Smooth muscle cell of the brain vasculature (primary cell): ENCODE data around the gene SRY.
"Not testable (repeated sequence)": the region's sequence is repeated elsewhere in the genome, so short reads cannot be mapped to it uniquely, and the experiment has no call there.

ENCODE experiments used
- DNase-seq: peaks from one replicate; pipeline ENCODE4 v3.0.0-alpha.2; 2012; ENCODE audit warnings: low read depth, low spot score

Gene SRY

DNA sequence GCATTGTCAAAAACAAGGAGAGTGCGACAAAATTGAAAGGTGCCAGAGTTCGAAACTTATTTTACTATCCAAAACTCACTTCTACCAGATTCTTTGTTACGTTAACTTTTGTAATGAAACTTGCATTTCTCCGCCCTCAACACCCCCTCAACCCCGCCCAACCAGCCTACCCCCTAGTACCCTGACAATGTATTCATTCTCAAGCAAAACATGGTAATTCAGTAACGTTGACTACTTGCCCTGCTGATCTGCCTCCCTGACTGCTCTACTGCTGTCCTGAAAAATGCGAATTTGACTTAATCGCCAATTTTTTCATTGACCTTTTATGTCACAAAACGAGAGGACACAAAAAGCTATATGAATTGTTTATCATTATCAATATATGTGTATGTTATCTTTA is at the start of gene SRY:
Gene SRY (minus strand): TSS at position 83 of the 400 bp plus-strand sequence. CDS start 79 bp downstream, at position 4.
- DNase-seq, result no peak

DNA sequence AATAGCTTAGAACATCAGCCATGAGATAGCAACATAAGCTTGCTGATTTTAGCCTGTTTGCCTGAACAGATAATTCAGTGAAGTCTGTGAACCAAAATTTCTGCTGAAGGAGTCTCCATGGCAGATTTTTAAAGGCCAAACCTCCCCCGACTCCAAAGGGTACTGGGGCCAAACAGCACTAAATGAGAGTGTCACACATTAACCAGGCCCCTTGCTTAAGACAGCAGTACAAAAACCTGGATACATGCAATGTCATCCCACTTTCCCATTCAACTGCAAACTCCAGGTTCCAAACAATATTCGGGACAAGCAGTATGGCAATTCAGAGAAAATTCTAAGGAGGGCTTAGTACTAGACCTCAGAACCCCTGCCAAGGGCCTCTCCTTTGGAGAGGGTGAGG is 49.6 kb upstream of the SRY start:
- DNase-seq, result no peak

DNA sequence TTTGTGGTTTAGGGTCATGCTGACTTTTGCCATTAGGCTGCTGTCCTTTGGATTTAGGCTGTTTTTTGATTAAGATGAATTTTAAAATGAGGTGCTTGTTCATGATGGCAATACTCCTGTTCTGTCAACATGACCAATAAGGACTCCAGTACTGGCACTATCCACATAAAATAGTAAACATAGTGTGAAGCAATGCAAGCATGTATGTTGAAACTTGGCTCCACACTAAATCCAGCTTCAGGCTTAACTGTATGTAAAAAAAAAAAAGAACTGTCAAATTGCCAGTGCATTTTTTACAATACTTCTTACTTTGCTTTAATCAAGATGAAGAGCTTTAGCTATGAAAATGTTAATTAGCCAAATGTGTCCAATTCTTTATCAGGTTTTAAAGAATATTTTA is 47.7 kb upstream of the SRY start:
- DNase-seq, result no peak

DNA sequence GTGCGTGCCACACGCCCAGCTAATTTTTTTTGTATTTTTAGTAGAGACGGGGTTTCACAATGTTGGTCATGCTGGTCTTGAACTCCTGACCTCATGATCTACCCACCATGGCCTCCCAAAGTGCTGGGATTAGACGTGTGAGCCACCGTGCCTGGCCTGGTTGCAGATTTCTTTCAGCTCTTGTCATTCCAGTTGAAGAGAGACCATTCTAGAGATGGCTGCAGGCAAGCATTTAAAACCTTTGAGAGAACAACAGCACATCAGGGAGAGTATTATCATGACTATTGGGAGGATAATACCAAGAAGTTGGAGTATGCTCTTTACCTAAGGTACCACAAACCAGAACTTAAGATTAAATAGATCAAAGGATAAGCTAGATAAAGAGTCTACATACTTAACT is 41.0 kb upstream of the SRY start:
- no peak for DNase-seq

DNA sequence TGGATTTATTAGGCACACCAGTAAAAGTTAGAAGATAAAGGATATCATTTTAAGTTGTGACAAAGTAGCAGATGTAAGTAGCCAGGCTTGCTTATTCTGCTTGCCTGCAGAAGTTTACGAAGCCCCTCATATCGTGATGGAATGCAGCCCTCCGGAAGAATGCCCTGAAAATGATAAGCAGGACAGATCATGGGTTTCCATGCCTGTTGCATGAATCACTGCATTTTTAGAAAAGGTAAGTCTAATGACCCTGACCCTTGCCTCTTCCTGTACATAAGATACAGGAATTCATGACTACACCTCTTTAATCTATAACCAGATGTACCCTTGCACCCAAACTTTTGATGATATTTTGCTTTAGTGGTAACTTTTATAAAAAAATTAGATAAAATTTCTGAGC is 37.0 kb upstream of the SRY start:
- DNase-seq, result no peak

DNA sequence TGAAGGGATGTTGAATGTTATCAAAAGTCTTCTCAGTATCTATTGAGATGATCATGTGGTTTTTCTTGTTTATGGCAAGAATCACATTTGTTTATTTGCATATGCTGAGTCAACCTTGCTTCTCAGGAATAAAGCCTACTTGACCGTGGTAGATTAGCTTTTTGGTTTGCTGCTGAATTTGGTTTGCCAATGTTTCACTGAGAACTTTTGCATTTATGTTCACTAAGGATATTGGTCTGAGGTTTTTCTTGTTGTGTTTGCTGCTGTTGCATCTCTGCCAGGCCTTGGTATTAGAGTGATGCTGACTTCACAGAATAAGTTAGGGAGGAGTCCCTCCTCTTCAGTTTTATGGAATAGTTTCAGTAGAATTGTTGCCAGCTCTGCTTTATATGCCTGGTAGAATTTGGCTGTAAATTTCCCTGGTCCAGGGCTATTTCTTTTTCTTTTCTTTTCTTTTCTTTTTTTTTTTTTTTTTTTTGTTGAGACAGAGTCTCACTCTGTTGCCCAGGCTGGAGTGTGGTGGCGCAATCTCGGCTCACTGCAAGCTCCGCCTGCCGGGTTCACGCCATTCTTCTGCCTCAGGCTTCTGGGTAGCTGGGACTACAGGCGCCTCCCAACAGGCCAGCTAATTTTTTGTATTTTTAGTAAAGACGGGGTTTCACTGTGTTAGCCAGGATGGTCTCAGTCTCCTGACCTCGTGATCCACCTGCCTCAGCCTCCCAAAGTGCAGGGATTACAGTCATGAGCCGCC is 29.8 kb upstream of the SRY start:
- DNase-seq, result not testable (repeated sequence)

DNA sequence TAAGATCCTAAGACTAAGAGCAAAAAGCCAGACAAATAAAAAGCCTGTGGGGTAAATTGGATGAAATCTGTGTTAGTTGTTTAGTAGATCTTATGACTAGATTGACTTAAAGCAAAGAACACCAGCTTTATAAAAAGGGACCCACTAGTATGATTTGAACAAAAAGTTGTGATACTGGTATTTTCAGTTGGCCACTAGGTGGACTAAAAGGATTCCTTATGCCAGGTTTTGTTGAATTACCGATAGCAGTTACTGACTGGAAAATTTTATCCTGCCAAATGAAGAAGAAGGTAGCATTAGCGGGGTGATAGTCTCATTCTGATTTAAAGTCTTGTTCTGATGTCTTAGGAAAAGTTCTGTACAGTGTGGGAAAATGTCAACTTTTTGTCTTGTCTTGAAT is 12.8 kb upstream of the SRY start:
- no peak for DNase-seq

DNA sequence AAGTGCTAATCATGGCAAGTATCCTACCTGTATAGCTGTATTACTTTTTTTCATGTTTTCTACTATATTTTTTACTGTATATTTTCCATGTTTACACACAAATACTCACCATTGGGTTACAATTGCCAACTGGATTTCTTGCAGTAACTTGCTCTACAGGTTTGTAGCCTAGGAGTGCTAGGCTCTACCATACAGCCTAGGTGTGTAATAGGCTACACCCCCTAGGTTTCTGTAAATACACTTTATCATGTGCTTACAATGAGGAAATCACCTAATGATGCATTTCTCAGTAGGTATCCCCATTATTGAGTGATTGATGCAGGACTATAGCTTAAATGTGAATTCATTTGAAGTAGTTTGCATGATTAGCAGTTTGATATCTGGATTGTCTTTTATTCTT is 10.5 kb upstream of the SRY start:
- no peak for DNase-seq

DNA sequence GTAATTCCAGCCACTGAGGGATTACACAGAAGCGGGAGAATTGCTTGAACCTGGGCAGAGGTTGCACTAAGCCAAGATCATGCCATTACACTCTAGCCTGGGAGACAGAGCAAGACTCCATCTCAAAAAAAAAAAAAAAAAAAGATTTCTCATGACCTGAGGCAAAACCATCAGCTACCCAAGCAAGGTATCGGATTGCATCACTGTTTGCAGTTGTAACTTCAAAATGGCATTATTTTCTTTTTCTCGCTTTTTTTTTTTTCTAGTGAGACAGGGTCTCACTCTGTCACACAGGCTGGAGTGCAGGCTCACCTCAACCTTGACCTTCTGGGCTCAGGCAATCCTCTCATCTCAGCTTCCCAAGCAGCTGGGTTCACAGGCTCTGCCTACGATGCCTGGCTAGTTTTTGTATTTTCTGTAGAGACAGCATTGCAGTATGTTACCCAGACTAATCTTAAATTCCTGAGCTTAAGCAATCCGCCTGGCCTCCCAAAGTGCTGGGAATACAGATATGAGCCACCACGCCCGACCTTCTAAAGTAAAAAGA is 9.6 kb upstream of the SRY start:
- no peak for DNase-seq

DNA sequence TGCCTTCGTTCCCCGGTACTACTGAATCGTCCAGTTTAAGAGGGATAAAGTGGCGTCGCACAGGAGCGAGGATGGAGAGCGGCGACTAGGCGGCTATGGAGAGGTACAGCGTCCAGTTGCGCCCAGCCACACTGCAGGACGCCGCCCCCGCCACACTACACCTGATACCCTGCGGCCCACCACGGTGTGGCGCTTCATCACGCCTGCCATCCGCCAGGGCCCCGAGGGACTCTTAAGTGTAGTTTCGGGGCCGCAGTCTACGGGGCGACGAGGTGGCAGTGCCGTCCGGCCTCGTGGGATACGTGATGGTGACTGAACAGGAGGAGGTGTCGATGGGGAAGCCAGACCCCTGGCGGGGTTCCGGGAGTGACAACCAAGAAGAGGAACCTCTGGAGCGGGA is 2.3 kb upstream of the SRY start:
- no peak for DNase-seq

DNA sequence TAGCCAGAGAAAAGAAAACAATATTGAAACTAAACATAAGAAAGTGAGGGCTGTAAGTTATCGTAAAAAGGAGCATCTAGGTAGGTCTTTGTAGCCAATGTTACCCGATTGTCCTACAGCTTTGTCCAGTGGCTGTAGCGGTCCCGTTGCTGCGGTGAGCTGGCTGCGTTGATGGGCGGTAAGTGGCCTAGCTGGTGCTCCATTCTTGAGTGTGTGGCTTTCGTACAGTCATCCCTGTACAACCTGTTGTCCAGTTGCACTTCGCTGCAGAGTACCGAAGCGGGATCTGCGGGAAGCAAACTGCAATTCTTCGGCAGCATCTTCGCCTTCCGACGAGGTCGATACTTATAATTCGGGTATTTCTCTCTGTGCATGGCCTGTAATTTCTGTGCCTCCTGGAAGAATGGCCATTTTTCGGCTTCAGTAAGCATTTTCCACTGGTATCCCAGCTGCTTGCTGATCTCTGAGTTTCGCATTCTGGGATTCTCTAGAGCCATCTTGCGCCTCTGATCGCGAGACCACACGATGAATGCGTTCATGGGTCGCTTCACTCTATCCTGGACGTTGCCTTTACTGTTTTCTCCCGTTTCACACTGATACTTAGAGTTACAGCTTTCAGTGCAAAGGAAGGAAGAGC is 488 bp downstream of the SRY start:
- no peak for DNase-seq
